LoVo (cell line): Measurements from ENCODE around the gene C1orf105.

Source experiments
- DNase-seq: peaks from one replicate; pipeline ENCODE4 v3.0.0-alpha.2; 2016; ENCODE audit warnings: low spot score

C1orf105 gene

DNA sequence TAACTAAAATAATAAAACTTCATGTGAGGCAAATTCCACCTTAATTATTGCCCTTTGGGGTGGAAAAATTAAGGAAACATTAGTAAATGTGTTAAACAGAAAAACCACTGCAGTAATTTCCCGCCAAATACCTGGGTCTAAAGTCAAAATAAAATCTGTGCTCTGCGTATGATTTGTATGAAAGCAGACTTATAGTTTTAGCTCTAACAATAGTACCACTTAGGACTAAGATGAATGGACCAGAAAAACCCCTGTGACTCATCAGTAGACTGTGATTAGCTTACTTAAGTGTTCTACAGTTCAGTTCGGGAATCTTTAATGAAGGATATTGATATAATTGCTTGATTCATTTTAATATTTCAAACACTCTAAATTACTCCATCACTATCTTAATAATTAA, 23.3 kb upstream of the C1orf105 start:
- no peak for DNase-seq

DNA sequence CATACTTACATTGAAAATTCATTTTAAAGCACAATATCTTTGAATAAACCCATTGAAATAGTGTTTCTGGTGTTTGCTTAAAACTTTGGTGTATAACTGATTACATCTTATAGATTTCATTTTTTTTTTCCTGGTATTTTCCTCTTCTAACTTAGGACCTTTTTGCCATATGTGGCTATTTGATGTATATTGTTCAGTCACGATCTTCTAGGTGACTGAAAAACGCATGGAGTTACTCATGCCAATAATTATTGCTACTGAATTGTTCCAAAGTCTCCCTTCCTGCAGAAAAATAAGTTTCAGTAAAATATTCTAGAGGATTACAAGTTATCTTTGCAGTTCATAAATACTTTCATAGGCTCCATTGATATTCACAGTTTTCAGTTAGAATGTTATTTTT, 22.9 kb upstream of the C1orf105 start:
- DNase-seq = no peak

DNA sequence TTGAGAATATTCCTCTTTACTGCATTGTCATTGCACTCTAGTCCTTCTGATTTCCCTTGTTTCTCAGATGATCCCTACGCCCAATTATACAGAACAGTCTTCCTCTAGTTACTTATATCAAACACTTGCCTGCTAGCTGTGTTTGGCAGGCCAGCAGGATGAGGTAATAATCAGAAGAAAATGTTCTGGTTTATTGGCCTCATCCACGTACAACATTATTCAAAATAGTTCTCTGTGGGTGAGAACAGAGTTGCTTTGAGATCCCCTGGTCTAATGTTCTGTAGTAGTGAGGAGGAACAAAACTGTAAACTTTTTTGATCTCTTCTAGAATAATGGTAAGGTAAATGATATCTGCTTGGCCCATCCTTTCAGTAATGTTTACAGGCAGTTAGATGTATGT, 22.3 kb upstream of the C1orf105 start:
- DNase-seq = no peak

DNA sequence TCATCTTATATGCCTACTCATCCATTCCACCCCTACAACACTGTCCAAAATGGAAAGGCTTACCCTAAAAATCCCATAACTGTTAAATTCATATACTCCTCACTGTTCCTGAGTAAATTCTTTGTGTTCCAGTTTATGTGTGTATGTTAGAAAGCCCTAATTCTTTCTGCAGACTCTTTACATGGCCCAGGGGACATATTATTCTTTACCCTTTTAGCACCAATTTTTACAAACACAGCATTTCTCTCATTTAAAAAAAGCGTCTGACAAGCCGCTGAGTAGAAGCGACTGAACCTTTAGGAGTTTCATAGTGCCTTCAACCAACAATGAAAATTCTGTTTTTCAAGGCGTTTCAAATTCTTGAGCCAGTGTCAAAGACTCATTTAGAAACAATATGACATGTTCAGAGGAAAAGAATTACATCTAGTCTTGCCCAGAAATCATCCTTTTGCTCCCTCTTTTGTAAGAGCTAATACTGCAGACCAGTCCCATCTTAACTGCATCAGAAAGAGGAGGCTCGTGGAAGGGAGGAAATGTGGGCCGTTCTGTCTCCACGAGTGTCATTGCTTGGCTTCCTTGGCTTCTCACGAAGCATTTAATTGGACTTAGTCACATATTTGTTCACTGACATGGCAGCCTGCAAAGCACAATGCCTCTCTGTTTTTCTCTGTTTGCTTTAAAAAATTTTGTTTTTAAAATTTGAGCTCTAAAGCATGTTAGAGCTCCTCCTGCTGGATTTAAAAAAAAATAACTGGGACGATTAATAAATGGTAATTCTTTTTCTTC, 21.3 kb upstream of the C1orf105 start:
- DNase-seq = peak; percentile 68

DNA sequence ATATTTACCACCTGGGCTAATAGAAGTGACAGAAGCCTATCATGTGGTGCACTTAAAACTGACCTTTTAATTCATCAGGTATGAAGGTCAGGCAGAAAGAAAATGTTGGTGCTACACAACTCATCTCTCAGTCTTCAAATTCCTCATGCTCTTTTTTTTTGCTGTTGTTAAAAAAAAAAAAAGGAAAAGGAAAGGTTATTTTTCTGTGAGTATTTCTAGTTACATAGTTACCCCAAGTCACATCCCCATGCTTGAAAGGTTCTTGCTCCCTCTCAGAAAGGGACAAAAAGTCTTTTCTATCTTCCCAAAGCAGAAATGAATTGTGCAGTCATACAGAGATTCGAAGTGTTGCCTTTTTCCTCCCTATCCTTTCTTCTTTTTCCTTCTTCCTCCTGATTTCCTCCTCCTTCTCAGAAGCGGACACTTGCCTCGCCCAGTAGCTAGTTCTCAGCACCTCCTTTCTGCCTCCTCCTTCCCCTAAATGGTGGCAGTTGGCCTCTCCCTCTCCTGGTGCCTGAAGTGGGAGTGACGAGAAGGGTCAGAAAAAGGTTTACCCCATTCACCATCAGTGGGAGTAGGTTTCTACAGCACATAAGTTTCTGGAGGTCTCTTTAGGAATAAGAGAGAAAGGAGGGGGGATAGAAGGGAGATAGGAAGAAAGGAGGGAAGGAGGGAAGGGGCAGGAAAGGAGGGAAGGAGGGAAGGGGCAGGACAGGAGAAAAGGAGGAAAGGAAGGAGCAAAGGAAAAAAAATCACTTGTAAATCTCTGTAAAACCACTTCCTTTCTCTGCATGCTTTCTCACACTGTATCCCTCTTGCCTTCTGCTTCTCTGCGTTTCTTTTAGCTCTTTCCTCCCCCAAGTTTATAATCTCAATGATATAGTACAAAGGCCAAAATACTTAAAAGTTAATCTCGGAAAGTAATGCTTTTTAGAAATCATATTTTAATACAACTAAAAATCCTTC, 20.4 kb upstream of the C1orf105 start:
- no peak for DNase-seq

DNA sequence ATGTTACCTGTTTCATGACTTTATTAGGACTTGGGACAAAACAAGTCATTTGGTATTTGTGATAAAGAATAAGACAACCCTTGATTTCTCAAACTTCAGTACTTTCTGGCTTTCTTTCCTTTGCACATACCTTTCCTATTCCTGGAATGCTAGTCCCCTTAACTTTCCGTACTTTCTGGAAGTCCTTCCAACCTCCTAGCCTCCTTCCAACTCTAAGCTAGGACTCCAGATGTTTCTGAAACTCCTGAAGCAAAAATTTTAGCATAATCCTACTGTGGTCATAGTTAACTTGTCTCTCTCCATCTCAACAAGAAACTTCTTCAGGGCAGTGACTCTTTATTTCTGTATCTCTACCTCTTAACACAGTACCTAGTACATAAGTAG, 19.8 kb upstream of the C1orf105 start:
- no peak for DNase-seq

DNA sequence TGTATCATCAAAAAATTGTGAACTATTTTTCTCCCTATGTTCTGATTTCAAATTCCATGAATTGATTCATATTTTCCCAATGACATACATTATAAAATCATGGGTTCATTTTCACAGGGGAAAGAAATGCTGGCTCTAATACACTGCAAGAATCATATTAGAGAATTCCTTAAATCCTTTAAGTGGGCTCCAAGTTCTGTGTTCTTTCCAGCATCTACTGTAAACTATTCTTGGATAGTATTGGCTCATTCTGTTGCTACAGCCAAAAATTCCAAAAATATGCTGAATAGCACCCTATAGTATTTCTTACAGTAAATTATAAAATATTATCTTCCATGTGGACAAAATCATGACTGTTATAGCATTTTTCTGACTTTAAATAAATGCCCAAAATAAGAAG, 19.0 kb upstream of the C1orf105 start:
- DNase-seq = no peak

DNA sequence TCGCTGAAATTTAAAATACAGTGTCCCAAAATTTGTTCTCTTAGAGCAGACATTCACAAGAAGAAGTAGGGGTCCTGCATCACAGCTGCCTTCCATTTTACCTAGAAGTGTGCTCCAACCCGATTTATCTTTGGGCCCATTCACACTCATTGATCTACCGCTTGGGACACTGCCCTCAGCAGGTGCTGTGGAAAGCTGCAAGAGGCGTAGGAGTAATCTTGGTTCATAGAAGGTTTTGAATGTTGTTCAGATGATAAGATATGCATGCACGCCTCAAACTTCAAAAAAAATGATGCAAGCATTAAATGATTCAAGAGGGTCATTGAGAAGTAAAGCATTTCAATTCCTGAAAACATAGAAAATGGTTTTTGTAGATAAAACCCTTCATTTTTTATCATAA, 18.6 kb upstream of the C1orf105 start:
- no peak for DNase-seq

DNA sequence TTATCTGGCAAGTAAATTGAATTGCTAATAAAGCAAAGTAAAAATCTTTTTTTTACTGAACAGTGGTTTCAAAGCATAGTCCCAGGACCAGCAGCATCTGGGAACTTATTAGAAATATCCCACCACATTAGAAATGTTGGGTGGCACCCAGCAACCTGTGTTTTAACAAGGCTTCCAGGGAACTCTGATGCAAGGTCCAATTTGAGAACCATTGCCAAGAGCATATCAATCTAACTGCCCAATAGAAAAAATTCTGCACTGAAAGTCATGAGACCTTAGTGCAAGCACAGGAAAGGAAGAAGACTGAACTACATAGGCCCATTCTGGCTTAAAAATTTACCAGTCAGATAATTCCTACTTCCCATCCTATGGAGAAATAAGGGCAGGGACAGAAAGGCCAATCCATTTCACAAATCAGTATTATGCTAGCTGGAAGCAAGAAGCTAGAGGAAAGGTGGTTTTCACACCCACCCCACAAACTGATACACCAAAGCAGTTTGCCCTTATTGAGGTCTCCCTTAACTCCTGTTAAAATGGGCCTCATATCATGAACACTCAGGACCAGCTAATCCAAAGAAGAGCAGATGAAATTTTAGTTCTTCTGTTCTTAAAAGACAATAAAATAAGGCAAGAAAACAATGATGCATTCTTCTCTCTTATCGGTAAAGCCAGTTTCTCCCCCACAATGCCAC, 17.5 kb upstream of the C1orf105 start:
- no peak for DNase-seq

DNA sequence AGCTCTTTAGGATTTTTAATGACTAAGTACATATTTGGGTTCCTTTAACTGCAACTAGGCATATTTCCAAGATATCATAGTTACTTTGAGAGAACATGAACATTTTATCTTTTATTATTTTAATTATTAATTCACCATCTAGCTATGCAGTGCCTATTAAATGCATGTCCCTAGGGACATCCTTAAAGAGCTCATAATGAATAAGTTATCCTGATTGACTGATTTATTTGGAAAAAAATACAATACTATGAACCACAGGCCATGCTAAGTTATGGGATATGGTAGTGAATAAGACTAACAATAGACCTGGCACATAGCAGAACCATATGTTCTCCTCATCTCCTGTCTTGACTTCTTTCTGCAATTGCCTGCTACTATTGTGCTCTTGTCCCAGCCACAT, 16.4 kb upstream of the C1orf105 start:
- DNase-seq = no peak

DNA sequence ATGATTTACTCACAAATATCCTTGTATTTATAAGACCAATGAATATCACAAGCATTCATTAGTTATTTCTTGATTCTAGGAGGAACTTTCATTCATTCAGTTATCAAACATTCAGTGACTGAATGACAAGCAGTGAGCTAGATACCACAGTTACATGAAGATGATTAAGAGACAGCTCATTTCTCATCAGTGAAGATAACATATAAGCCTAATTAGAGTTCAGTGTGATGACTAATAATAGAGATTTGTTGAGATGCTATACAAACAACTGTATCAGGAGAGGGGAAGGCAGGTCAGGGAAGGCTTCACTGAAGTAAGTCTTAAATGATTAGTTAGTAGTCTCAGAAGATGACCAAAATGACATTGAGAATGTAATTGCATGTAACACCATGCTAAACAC, 14.6 kb upstream of the C1orf105 start:
- DNase-seq = no peak

DNA sequence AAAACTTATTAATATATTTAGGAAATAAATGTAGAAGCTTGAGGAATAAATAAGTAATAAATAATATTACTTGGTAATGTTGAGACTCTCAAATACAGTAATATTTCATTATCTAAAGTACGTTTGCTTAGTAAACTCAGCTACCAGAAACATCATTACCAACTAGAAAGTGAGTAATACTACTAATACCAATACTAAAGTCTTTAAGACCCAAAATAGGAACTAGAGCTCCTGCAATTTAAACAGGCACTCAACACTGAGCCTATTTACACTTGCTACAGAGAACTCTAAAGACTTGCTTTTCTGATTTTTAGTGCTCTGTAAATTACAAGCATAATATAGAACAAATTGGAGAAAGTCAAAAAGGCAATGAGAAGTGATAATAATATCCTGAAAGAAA, 13.5 kb upstream of the C1orf105 start:
- DNase-seq = no peak

DNA sequence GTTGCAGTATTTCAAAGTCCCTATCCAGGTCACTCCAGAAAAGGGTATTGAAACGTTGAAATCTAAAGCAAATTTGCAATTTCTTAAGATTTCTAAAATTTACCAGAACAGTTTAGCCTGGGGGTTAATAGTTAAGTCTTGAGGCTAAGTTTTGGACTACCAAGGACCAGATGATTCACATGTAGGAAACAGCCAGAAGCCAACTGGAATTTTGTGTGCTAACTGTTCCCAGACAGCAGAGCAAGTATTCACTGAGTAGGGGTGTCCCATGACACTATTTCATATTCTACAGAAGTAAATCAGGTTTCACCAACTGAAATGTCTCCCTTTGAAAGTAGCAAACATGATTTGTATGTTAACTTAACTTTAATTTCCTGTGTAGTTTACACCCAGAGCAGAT, 11.5 kb upstream of the C1orf105 start:
- no peak for DNase-seq

DNA sequence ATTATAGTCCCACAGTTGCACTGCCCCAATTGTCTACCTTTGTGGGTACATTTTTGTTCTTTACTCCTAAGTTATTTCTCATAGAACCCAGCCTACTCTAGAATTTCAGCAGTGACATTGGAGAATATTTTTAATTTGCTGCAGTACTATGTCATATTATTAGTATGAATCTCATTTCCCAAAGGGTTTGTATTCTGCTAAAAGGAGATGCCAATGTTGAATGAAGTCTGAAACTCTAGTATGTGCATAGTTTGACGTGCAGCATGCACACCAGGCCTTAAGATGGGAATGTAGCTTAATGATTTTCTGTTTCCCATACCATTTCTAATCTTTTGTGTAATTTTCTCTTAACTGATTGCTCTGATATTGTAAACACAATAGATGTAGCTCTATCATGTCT, 10.5 kb upstream of the C1orf105 start:
- DNase-seq = no peak

DNA sequence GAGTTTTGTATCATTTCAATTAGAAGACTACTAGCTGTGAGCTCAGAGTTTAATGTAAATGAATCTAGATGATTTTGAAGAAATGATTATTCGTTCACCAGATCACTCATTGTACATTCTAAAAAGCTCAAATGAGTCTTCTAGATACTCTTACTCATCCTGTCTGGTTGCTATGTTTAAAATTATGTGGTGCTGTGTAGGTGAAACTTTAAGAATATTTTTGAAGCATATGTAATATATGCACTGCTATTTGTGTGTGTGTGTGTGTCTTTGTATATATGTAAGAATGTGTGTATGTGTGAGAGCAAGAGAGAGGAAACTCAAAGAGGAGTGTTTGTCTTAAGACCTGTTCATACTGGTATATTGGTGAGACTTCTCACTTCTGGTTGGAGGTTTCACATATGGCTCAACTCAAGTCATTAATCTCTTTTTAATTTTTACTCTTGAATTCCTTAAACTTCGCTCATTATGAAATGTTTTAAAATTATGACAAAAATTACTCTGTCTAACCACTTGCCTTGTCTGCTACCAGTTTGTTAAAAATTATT, 8.6 kb upstream of the C1orf105 start:
- DNase-seq = no peak

DNA sequence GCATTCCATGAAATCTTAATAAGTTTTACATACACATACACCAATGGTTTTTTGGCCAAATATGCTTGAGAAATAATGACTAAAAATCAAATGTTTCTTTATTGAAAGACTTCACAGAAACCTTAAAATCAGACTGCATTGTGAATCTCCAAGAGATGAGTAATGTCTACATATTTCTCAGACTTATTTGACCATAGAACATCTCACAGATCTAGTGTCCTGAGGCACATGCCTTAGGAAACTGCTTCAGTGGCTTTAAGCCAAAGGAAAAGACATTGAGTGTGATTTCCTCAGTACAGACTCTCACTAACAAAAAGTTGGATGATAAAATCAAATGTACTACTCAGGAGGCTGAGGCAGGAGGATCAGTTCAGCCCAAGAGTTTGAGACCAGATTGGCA, 6.2 kb upstream of the C1orf105 start:
- DNase-seq = no peak

DNA sequence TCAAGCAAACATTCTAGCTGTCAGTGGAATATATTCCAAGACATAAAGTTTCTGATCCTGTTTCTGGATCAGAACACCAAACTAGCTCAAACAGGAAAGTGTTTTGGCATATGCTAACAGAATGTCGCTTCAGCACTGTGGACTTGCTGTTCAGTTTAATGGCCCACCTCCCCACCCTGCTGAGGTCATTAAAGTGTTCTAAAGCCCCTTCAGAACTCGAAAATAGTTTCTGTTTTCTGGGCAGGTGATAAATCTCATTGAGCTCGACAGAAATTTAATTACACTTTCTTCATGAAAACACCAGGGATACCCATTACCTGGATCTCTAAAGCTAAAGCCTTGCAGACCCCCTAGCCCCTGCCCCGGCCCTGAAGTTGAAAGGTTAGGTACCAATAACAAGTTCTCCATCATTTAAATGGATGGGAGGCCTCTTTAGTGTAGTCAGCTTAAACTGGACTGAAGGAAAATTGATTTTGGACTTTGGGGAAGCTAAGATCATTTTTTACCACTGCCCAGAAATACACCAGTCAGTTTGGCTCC, 3.9 kb upstream of the C1orf105 start:
- DNase-seq = no peak

DNA sequence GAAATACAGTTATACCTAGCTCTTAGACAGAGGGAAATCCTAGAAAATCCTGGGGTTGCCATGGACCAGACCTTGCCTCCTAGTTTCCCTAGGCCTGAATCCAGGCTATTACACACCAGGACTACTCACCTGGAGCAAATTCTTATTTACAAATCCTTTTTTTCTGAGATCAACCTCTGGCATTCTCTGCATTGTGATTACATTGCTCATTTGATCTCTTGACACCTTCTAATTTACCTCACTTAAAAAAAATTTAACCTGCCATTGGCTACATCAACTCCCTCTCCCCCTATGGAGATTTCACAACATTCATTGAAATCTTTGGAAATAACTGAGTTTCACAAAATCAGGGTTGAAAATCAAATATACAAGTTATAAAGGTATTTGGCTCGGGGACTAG, 2.9 kb upstream of the C1orf105 start:
- DNase-seq = no peak

DNA sequence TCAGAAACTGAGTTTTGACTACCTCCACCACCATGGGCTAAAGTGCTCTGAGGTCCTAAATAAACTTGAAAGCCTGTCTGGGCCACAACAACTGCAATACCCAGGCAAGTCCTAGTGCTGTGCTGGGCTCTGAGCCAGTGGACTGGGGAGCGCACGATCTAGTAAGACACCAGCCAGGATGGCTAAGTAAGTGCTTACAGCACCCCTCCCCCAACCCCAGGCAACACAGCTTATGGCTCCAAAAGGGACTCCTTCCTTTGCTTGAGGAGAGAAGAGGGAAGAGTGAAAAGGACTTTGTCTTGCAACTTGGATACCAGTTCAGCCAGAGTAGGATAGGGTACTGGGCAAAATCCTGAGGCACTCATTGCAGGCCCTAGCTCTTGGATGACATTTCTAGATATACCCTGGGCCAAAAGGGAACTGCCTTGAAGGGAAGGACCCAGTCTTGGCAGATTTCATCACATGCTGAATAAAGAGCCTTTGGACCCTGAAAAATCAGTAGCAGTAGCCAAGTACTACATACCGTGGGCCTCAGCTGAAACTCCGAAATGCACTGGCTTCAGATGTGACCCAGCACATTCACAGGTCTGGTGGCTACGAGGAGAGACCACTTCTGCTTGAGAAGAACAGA, 1.6 kb downstream of the C1orf105 start:
- DNase-seq = no peak

DNA sequence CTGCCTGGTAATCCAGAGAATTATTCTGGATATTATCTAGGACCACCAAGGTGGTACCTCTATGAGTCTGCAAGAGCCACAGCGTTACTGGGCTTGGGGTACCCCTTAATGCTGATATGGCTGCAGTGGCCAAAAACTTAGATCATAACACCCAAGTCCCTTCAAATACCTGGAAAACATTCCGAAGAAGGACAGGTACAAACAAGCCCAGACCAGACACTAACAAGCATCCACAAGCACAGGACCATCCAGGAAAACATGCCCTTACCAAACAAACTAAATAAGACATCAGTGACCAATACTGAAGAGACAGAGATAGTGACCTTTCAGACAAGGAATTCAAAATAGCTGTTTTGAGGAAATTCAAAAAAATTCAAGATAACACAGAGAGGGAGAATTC, 2.9 kb downstream of the C1orf105 start:
- no peak for DNase-seq

DNA sequence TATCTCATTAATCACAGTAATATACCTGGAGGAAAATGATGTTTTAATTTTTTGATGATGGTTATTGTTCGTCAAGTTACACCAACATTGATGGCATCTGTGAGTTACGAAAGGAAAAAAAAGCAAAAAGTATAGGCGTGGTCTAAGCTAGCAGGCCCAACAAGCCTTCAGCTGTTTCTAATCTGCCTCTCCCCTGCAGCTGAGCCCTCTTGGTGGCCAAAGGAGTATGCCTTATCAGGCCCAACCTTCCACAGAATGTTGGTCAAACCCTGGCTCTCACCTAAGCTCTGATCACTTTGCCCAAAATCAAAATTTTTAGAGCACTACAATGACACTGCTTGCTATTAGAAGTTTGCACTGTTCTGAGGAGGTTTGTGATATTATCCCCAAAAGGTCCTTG, 4.9 kb downstream of the C1orf105 start:
- no peak for DNase-seq

DNA sequence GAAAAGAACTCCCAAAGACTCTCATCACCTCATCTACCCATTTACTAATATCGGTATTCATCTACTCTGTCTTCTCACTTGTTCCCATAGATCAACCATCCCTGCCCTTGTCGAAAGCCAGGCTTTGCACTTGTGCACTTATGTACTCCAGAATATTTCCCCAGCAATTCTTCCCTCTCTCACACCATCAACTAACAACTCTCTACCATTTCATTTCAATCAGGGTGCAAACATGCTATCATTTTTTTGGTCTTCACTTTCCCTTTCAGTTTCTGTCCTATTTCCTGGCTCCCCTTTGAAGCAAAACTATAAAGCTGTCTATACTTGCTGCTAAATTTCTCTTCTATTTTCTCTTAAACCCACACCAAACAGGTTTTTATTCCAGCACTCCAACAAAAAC, 6.7 kb downstream of the C1orf105 start:
- DNase-seq = no peak
